ENCODE measurements around the gene ZNF620.
"Not testable (repeated sequence)": the region's sequence is repeated elsewhere in the genome, so short reads cannot be mapped to it uniquely, and the experiment has no call there.

ZNF620 gene

DNA sequence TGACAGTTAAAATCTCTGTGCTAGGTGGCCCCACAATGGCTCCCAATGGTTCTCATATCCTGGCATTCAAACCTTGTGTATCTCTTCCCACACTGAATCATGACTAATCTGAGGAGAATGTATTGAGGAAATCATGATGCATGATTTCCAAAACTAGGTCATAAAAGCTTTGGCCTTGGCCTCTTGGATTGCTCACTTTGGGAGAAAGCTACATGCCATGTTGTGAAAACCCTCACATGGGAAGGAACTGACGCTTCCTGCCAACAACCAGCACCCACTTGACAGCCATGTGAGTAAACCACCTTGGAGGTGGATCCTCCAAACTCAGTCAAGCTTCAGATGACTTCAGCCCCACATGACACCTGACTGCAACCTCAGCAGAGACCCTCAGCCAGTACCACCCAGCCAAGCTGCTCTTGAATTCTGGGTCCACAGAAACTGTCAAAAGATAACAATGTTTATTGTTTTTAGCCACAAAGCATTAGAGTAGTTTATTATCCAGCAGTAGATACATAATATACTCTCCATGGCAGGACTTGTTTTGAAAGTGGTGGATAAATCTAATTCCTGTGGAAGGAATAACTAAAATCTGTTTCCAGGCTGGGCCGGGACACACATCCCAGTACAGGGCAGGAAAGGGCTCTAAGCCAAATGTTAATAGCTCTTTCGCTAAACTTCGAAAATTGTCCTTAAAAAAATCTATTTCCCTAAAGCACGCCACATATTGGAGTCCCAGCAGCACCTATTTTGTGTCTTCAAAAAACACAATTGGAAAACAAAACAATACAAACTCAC is 1.0 kb upstream of the ZNF620 start:
- no peak for DNase-seq

- no peak for DNase-seq
Observed at GRCh38 chr3:40511031-40511718, 5.3 kb downstream of the ZNF620 start.

DNA sequence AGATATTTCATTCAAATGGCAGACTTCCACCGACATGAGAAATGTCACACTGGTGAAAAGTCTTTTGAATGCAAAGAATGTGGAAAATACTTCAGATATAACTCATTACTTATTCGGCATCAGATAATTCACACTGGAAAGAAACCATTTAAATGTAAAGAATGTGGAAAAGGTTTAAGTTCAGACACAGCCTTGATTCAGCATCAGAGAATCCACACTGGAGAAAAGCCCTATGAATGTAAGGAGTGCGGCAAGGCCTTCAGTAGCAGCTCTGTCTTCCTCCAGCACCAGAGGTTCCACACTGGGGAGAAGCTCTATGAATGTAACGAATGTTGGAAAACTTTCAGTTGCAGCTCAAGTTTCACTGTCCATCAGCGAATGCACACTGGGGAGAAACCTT is 10.4 kb downstream of the ZNF620 start:
- no peak for DNase-seq

- no peak for DNase-seq
Observed at GRCh38 chr3:40518067-40518466, 12.2 kb downstream of the ZNF620 start.

DNA sequence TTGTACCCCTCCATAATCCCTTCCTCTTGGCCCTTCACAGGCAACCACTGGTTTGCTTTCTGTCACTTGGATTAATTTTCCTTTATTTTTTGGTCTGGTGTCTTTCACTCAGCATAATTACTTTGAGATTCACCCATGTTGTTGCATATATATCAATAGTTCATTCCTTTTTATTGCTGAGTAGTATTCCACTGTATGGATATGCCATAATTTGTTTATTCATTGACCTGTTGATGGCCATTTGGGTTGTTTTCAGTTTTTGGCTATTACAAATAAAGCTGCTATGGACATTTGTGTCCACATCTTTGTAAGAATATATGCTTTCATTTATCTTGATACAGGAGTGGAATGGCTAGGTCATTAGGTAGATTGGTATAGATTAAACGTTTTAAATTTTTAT is 13.0 kb downstream of the ZNF620 start:
- DNase-seq: no peak

DNA sequence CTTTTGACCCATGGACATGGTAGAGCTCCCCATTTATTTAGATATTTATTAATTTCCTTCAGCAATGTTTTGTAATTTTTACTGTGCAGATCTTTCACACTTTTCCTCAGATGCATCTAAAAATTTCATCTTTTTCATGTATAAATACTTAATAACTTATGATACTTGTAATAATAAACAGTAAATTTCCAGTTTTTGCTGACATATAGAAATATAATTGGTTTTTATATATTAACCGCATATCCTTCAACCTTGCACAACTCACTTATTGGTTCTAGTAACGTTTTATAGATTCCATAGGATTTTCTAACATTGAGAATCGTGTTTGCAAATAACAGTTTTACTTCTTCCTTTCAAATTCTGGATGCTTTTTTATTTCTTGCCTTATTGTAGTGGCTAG is 15.4 kb downstream of the ZNF620 start:
- DNase-seq: no peak

- no peak for DNase-seq
Observed at GRCh38 chr3:40523781-40524180, 17.9 kb downstream of the ZNF620 start.

GRCh38 chr3:40524222-40524567 is 18.4 kb downstream of the ZNF620 start:
- no peak for DNase-seq

- DNase-seq: peak; percentile 89
Observed at GRCh38 chr3:40524568-40525285, 18.9 kb downstream of the ZNF620 start, which contains the start of gene ZNF621. TSS of gene ZNF621 (plus strand) at chr3:40524960. CDS start at chr3:40525841, 881 bp downstream.

DNA sequence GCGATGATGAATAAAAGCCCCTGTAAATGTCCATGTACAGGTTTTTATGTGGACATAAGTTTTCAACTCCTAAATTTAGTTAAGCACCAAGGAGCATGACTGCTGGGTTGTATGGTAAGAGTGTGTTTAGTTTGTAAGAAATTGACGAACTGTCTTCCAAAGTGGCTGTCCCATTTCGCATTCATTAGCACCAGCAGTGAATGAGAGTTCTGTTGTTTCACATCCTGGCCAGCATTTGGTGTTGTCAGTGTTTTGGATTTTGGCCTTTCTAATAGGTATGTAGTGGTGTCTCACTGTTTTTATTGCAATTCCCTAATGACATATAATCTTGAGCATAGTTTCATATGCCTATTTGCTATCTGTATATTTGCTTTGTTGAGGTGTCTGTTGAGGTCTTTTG is 22.6 kb downstream of the ZNF620 start:
- no peak for DNase-seq

GRCh38 chr3:40532252-40532651 is 26.4 kb downstream of the ZNF620 start:
- no peak for DNase-seq

DNA sequence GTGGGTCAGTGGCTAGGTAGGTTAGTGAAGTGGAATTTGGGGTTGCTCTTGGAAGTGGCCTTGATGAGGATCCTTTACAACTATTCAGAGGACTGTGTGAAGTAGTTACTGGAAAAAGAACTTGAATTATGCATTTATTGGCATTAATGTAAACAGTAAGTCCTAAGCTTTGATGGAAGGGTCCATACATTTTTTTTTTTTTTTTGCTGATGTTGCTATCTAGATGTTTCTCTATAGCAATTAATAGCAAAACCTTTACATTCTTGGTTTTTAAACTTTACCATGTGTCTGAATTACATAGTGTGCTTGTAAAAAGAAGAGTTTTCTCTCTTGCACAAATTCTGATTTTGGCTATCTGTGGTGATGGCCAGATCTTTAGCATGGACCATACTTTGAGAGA is 28.4 kb downstream of the ZNF620 start:
- DNase-seq: no peak

- no peak for DNase-seq
Observed at GRCh38 chr3:40546816-40547215, 41.0 kb downstream of the ZNF620 start.

DNA sequence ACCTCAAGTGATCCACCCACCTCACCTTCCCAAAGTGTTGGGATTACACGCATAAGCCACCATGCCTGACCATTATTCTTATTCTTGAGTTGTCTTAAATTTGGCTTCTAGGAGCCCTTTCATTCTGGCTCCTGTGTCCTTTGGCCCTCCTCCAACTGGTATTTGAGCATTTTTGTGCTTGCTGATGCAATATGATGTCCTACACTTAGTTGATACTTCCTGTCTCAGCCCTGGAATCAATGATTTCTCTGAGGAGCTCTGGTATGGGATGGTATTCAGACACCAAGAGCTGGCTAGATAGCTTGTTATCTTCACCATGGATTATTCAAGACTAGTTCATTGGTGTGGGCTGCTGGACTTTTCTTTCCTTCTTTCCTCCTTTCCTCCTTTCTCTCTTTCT is 44.3 kb downstream of the ZNF620 start:
- DNase-seq: no peak

DNA sequence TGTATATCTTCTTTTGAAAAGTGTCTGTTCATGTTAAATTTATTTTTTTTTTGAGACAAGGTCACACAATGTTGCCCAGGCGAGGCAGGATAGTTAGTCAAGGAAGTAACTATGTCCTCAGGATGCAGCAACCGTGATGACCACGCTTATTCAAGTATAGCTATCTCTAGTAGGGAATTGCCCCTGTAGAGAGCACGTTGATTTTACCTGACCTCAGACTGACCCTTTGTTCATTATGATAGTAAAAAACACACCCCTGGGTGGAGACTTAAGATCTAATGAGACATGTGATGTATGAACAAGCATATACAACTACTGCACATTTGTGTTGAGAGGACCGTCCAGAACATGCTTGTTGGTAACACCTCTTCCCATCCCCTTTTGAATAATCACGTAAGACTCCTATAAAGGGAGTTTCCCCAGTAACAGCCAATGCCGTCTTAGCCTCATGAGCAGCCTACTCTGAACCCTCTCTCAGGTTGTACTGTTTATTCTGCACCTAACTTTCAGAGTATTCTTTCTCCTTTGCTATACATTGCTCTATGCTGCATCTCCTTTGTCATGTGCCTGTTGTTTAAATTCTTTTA is 51.8 kb downstream of the ZNF620 start:
- no peak for DNase-seq

- not testable (repeated sequence) for DNase-seq
Observed at GRCh38 chr3:40562482-40562881, 56.6 kb downstream of the ZNF620 start.

- not testable (repeated sequence) for DNase-seq
Observed at GRCh38 chr3:40565629-40566028, 59.8 kb downstream of the ZNF620 start.

GRCh38 chr3:40566694-40567093 is 60.9 kb downstream of the ZNF620 start:
- DNase-seq: no peak
